ENCODE results near the gene AKT1.

Gene AKT1

DNA sequence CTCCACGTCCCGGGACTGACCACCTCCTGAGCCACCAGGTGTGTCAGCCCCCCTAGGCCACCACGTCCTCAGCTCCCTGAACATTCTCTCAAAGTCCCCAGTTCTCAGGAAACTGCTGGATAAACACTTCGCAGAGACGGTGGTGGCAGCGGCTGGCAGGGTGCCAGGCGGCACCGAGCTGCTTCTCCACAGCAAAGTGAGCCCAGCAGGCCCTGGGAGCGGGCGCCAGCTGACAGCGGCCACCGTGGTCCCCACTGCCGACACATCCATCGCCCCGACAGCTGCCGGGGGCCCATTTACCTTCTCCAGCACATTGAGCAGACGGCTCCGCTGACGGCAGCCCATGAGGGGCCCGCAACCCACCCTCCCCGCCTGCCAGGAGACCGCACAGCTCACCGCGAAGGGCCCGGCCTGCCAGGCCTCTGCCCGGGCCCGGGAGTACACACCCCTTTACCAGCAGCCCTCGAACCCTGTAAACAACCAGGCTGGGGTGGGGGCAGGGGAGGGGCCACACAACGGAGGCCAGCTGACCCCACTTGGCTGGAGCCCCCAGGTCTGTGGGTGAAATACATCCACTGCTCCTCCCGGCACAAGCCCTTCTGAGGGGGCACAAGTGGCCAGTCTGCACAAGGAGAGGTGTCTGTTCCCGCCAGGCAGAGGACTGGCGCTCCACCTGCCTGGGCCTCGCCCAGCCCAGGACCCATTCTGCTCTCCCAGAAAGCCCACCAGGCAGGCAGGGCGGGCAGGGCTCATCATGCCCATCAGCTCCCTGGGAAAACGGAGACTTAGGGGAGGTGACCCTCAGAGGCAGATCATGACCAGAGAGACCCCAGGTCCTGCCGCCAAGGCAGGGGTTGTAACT, 10.5 kb downstream of the AKT1 start:
- no peak for DNase-seq

DNA sequence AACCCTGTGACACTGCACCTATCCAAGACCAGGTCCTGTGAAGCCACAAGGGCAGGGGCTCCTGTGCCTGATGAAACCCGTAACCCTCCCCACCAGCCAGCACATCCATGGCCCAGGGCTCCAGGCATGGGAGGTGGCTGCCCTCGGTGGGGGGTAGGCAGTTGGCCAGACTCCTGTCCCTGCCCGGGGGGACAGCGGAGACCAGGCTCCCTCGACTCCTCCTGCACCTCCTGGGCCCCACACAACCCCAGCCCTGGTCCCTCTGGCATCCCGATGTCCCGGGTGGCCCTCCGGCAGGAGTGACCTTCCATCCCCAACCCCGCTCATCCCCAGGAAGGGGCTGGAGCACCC, 11.4 kb downstream of the AKT1 start:
- DNase-seq, result no peak

GRCh38 chr14:104783484-104784217, 11.9 kb downstream of the AKT1 start:
- DNase-seq, result no peak

DNA sequence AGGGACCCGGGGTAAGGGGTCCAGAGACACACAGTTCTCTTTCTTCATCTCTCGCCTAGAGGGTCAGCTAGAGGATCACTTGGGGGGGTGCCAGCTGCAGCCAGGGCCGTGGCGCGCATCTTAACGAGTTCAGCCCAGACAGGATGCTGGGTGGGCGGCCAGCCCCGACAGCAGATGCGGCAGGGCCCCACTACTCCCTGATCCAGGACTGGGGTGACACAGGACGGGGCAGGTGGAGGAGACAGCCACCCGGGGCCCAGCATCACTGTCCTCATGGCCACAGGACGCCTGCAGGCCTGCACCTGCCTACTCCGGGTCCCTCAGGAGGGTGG, 12.8 kb downstream of the AKT1 start:
- no peak for DNase-seq

DNA sequence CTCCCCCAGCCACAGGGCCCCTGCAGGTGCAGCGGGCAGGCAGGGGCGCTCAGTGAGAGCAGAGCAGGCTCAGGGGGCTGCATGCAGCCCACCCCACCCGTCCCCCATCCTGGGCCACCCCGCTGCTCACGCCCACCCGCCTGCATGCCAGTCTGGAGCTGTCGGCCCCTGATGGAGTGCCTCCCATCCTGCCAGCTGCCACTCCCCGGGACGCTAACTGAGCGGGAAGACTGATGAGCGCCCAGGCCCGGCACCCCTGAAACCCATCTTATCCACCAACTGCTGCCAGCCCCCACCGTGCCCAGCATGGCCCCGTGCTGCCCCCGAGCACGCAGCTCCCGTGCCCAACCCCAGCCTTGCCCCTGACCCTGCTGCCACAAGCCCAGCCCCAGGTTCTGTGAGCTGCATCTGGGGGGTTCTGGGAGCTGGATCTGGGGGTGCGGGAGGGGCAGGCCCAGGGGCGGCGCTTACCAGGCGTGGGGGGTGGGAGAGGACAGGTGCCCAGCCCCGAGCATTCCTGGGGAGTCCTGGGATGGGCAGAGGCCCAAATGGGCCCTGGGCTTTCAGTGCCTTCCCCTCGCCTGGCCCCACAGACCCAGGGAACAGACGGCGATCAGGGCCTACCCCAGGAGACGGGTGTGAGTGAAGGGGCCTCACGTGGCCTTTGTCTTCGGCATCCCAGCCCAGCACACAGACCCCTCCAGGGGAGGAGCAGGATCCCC, 13.3 kb downstream of the AKT1 start:
- DNase-seq, result no peak

GRCh38 chr14:104781271-104782077, 14.1 kb downstream of the AKT1 start:
- no peak for DNase-seq

- DNase-seq, result no peak
These were observed 15.0 kb downstream of the AKT1 start for GRCh38 chr14:104780513-104781030.

DNA sequence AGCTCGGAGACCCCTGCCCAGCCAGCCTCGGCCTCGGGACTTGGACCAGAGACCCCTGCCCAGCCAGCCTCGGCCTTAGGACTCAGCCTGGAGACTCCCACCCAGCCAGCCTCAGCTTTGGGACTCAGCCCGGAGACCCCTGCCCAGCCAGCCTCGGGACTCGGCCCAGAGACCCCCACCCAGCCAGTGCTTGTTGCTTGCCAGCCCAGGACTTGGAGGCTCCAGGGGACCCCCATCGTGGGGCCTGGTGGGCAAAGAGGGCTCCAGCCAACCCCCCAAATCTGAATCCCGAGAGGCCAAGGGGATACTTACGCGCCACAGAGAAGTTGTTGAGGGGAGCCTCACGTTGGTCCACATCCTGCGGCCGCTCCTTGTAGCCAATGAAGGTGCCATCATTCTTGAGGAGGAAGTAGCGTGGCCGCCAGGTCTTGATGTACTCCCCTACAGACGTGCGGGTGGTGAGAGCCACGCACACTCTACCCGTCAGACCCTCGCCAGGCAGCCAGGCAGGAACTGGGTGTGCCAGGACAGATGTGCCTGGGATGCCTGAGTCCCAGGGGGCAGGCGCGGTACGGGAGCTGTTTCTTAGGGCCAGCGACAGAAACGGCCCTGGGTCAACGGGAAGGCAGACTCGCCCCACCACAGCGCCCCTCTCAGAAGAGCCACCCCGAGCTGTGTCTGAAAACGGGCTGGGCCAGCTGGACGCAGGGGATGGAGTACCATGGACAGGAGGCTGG, 15.6 kb downstream of the AKT1 start:
- no peak for DNase-seq

GRCh38 chr14:104778694-104779331, 16.7 kb downstream of the AKT1 start:
- no peak for DNase-seq

DNA sequence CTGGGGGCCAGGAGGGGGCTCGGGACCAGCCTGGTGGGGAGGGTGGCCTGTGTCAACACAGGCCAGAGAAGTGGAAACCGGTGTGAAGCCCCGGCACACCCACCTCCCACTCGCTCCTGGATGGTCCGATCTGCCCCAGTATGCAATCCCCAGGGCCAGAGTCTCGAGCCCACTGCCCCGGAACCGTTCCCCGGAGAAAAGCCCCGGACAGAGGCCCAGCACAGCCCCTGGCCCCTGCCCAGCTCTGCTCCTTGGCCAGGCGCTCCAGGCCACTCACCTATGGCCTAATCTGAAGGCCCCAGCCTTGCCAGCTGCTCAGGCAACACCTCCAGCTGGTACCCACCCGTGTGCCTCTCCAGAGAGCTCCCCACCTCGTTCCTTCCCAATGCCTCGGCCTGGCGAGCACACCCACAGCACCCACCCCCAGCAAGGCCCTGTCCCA, 17.7 kb downstream of the AKT1 start:
- DNase-seq, result no peak

DNA sequence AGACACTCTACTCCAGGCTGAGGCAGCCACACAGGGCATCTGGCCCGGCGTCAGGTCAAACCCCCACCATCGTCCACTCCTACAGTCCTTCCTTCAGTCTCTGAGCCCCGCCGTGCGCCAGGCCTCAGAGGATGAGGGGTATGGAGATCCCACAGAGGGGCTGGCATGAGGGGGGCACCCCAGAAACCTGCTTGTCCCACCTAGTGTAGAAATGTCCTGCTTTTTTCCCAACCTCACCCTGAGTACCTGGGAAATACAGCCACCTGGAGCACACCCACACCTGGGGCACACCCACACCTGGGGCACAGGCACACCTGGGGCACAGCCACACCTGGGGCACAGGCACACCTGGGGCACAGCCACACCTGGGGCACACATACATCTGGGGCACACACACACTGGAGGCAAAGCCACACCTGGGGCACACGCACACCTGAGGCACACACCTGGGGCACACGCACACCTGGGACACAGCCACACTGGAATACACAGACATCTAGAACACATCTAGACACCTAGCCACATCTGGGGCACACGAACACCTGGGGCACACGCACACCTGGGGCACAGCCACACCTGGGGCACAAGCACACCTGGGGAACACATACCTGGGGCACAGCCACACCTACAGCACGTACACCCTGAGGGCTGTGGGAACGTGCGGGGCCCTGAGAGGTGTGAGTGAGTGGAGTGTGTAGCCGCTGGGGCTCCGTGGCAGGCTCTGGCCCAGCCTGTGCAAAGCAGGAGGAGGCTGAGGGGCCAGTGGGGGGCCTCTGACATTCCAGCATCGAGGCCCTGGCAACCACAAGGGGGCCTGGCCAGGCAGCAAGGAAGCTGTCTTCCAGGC, 18.4 kb downstream of the AKT1 start:
- DNase-seq, result no peak

- no peak for DNase-seq
These were observed 19.1 kb downstream of the AKT1 start for GRCh38 chr14:104776481-104776880.

DNA sequence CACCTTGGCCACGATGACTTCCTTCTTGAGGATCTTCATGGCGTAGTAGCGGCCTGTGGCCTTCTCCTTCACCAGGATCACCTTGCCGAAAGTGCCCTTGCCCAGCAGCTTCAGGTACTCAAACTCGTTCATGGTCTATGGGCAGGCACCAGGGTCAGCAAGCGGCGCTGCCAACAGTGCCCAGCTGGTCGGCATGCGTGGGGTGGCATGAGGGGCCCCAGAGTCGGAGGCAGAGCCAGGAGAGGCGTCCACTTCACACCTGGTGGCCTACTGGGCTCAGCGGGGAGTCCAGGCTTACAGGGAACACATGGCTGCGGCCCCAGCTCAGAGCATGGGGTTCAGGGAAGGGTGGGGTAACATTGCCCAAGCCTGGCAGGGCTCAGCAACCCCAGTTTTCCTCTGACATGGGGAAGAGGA, 20.5 kb downstream of the AKT1 start:
- no peak for DNase-seq

- DNase-seq, result no peak
These were observed 21.0 kb downstream of the AKT1 start for GRCh38 chr14:104774453-104775072.

DNA sequence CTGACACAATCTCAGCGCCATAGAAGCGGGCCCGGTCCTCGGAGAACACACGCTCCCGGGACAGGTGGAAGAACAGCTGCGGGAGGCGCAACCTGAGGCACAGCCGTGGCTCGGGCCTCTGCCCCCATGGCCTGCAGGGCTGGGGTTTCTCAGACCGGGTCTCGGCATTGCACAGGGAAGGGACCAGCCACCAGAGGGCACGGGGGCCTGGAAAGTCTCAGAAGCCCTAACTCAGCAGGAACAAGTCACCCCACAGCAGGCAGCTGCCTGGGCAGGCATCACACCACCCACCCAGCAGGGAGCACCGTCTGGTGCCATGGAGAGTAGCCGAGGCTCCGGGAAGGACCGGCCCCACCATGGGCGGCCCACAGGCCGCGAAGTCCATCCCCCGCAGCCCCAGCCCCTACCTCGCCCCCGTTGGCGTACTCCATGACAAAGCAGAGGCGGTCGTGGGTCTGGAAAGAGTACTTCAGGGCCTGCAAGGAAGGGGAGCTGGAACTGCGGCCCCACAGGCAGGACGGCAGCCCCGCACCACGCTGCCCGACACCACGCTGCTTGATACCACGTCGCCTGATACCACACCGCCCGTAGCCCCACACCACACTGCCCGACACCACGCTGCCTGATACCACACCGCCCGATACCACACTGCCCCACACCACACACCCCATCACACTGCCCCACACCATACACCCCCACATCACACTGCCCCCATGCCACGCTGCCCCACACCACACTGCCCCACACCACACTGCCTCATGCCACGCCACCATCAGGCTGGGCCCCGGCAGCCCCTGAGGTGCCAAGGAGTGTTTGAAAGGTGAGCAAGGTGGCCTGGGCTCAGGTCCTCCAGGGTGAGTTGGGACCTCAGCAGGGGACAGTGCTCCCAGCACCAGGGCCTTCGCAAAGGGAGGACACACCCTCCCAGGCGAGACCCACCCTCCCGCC, 21.8 kb downstream of the AKT1 start:
- DNase-seq, result no peak

GRCh38 chr14:104772707-104773504, 22.6 kb downstream of the AKT1 start:
- no peak for DNase-seq

- no peak for DNase-seq
These were observed 23.4 kb downstream of the AKT1 start for GRCh38 chr14:104771918-104772706.
